Posterior cingulate gyrus (tissue), 11 donors: Measurements from ENCODE around the gene SLC4A5.

Experiments used
- DNase-seq, 10 donors: peaks; one replicate each; pipeline versions ENCODE4 v3.0.0 to v3.0.0-alpha.2; 2020 to 2021; ENCODE audit warnings: mixed read lengths in 3 of 10
- intact Hi-C: fragments of 100-400 bp; cut with DNase I; formaldehyde crosslinking; loops from one replicate; pipeline ENCODE4 v1.15.1; 2023

The SLC4A5 gene

GRCh38 chr2:74343316-74343715 lies at the start of gene SLC4A5:
TSS of gene SLC4A5 (minus strand) at chr2:74343416. CDS start at chr2:74315023, 28,393 bp downstream.
- DNase-seq: no peak
- intact Hi-C loops: no loop called here

DNA sequence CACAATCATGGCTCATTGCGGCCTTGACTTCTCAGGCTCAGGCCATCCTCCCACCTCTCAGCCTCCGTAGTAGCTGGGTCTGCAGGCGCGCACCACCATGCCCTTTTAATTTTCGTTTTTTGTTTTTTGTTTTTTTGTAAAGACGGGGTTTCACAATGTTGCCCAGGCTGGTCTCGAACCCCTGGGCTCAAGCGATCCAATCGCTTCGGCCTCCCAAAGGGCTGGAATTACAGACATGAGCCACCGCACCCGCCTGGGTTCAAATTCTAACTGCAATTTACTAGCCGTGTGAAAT lies 49.2 kb upstream of the SLC4A5 start:
- no peak for DNase-seq
- intact Hi-C loops: loop anchor here (2.0 kb wide), 1 partner anchor 142 kb away; no protein-coding TSS in a partner anchor

GRCh38 chr2:74391580-74392448 lies 48.6 kb upstream of the SLC4A5 start:
- peak; percentile 85 to 99 (median 94) for DNase-seq
- intact Hi-C loops: loop anchor here (2.0 kb wide), 1 partner anchor 141 kb away; no protein-coding TSS in a partner anchor

- DNase-seq: no peak
- intact Hi-C loops: no loop called here
These were observed 48.0 kb upstream of the SLC4A5 start for GRCh38 chr2:74391209-74391579.

- no peak for DNase-seq
- intact Hi-C loops: no loop called here
These were observed 47.4 kb upstream of the SLC4A5 start for GRCh38 chr2:74390606-74391005.

- DNase-seq: no peak
- intact Hi-C loops: no loop called here
These were observed 44.1 kb upstream of the SLC4A5 start for GRCh38 chr2:74387346-74387745.

- peak; percentile 64 to 95 (median 74) for DNase-seq
- intact Hi-C loops: no loop called here
These were observed 42.2 kb upstream of the SLC4A5 start for GRCh38 chr2:74385396-74385795.

- intact Hi-C loops: loop anchor here (5.0 kb wide), 1 partner anchor 68 kb away; no protein-coding TSS in a partner anchor
- no peak for DNase-seq
These were observed 40.8 kb upstream of the SLC4A5 start for GRCh38 chr2:74384051-74384450.

- intact Hi-C loops: loop anchor here (5.0 kb wide), 1 partner anchor 69 kb away; no protein-coding TSS in a partner anchor
- DNase-seq: no peak
These were observed 40.0 kb upstream of the SLC4A5 start for GRCh38 chr2:74383254-74383653.

- no peak for DNase-seq
- intact Hi-C loops: loop anchor here (5.0 kb wide), 1 partner anchor 71 kb away; no protein-coding TSS in a partner anchor
These were observed 38.5 kb upstream of the SLC4A5 start for GRCh38 chr2:74381751-74382150.

GRCh38 chr2:74379851-74380789 lies 36.9 kb upstream of the SLC4A5 start, which contains the start of gene DCTN1:
TSS of gene DCTN1 (minus strand) at chr2:74380311. CDS start at chr2:74380037, 274 bp downstream.
- peak; percentile 79 to 97 (median 90) for DNase-seq
- intact Hi-C loops: loop anchor here (5.0 kb wide), 1 partner anchor 72 kb away; no protein-coding TSS in a partner anchor

DNA sequence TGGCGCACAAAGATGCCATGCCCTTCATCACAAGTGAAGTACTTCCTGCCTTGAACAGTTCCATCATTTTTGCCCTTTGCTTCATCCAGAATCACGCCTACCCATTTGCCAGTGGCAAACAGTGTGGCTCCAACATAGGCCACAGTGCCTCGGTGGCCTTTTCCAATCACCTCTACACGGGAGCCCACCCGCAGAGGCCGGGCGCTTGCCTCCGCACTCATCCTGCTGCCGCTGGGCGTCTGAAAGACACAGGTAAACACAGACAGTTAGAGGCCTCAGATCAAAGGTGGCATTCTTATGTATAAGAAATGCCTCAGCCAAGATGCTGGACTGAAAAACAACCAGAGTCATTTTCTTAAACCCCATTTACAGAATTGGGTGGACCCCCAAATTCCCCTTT lies 34.8 kb upstream of the SLC4A5 start:
- DNase-seq: no peak
- intact Hi-C loops: no loop called here

GRCh38 chr2:74375838-74376237 lies 32.6 kb upstream of the SLC4A5 start:
- DNase-seq: no peak
- intact Hi-C loops: loop anchor here (1.0 kb wide), 1 partner anchor 10 kb away; no protein-coding TSS in a partner anchor

- intact Hi-C loops: loop anchor here (1.0 kb wide), 1 partner anchor 12 kb away; no protein-coding TSS in a partner anchor
- DNase-seq: peak; percentile 92 to 99 (median 96)
These were observed 31.4 kb upstream of the SLC4A5 start for GRCh38 chr2:74374509-74375205.

GRCh38 chr2:74373985-74374384 lies 30.8 kb upstream of the SLC4A5 start:
- intact Hi-C loops: no loop called here
- DNase-seq: peak in 1 of 10 donors; percentile 73

GRCh38 chr2:74373221-74373676 lies 30.0 kb upstream of the SLC4A5 start:
- intact Hi-C loops: no loop called here
- peak in 1 of 10 donors; percentile 71 for DNase-seq

DNA sequence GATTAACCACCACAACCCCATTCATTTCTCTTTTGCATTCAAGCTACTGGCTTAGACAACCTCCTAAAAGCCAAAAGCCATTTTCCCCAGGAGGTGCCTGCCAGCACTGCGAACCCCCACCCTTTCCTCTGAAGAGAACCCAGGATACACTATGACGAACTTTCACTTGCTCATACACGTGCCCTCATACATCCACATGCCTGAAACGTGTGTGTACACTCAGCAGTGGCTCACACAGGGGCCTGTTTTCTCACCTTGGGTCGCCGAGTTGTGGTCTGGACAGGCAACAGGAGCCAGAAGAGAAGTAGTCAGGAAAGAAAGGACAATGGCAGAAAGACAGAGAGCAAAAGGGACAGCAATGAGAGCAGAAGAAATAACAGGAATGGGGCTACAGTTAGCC lies 29.5 kb upstream of the SLC4A5 start:
- DNase-seq: no peak
- intact Hi-C loops: no loop called here

DNA sequence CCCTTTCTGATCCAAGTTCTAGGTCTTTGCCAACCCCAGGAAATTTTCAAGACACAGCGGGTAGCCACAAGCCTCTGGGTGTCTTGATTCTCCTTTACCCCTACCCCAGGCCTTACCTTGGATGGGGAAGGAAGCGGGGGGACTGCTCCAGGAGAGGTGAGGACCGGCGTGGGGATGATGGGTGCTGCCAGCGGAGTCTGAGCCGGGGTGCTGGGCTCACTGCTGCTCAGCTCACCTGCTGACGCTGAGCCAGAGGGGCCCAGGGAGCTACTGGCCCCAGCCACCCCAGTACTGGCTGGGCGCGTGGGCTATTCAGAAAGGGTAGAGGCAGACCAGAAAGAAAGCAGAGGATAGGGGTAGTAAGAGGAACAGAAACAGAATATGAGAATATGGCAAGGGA lies 28.2 kb upstream of the SLC4A5 start:
- no peak for DNase-seq
- intact Hi-C loops: no loop called here

DNA sequence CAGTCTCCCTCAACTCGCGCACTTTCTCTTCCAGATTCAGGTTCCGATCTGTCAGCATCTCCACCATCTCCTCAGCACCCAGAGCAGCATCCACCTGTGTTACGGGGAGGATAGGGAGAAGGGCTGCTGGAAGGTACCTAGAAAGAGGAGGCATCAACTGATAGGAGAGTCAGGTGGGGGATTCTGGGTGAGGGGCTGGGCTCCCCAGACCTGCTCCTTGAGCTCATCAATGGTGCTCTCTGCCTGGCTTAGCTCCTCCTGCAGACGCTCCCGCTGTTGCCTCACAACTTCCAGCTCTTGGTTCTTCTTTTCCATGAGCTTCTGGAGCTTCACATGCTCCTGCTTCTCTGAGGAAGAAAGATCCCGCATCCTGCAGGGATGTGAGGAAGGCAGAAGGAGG lies 26.8 kb upstream of the SLC4A5 start:
- peak in 1 of 10 donors; percentile 48 for DNase-seq
- intact Hi-C loops: no loop called here

DNA sequence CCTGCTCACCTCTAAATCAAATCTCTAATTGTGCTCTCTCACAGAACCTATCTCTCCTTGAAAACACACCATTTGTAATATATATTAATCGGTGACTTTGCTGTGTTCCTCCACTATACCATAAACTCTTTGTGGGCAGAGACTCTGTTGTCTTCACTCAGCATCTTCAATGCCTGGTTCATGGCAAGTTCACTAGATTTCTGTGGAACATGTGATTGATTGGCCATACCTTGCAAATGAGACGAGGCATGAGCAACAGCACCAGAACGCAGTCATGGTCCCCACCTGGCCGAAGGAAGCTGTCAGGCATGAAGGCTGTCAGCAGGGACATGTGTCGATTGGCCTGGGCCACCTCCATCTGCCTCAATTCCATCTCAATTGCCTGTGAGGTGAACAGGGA lies 25.3 kb upstream of the SLC4A5 start:
- peak in 1 of 10 donors; percentile 40 for DNase-seq
- intact Hi-C loops: no loop called here
